ENCODE data around the gene RAB8A.

DNA sequence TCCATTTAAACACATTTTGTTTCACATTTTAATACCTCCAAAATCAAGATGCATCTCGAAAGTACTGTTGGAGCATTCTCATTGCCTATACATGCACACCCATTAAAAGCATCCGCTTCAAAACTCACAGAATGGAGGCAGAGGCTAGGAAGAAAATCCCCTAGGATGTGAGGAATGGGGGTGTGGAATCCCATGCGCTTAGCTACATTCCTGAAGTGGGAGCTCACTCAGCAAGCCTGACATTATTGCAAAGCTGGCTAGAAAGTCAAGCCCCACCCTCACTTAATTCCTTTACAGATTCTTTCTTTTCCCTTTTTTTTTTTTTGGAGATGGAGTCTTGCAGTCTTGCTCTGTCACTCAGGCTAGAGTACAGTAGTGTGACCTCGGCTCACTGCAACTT, 68.9 kb downstream of the RAB8A start:
- TF ChIP-seq ZNF121 (CRISPR knock-in tag; IDR thresholded peaks at IDR 0.05) = no peak
- TF ChIP-seq, protein P1, sequence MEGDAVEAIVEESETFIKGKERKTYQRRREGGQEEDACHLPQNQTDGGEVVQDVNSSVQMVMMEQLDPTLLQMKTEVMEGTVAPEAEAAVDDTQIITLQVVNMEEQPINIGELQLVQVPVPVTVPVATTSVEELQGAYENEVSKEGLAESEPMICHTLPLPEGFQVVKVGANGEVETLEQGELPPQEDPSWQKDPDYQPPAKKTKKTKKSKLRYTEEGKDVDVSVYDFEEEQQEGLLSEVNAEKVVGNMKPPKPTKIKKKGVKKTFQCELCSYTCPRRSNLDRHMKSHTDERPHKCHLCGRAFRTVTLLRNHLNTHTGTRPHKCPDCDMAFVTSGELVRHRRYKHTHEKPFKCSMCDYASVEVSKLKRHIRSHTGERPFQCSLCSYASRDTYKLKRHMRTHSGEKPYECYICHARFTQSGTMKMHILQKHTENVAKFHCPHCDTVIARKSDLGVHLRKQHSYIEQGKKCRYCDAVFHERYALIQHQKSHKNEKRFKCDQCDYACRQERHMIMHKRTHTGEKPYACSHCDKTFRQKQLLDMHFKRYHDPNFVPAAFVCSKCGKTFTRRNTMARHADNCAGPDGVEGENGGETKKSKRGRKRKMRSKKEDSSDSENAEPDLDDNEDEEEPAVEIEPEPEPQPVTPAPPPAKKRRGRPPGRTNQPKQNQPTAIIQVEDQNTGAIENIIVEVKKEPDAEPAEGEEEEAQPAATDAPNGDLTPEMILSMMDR (IDR thresholded peaks at IDR 0.05) = no peak
- TF ChIP-seq, protein P2, sequence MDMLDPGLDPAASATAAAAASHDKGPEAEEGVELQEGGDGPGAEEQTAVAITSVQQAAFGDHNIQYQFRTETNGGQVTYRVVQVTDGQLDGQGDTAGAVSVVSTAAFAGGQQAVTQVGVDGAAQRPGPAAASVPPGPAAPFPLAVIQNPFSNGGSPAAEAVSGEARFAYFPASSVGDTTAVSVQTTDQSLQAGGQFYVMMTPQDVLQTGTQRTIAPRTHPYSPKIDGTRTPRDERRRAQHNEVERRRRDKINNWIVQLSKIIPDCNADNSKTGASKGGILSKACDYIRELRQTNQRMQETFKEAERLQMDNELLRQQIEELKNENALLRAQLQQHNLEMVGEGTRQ (CRISPR knock-in tag; IDR thresholded peaks at IDR 0.05) = no peak
- no peak for TF ChIP-seq NFYB (CRISPR knock-in tag; conservative IDR thresholded peaks at IDR 0.05; ENCODE audit: low read depth)
- TF ChIP-seq, protein P3, sequence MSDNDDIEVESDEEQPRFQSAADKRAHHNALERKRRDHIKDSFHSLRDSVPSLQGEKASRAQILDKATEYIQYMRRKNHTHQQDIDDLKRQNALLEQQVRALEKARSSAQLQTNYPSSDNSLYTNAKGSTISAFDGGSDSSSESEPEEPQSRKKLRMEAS (CRISPR knock-in tag; IDR thresholded peaks at IDR 0.05) = no peak
- no peak for TF ChIP-seq SOX15 (CRISPR knock-in tag; IDR thresholded peaks at IDR 0.05)
- no peak for TF ChIP-seq CREM (CRISPR knock-in tag; IDR thresholded peaks at IDR 0.05)

All from WTC11 (cell line).